ENCODE data around the gene MED20.
A peak's percentile ranks its signal among the peaks of the same experiment; 100 is the strongest.
"Not testable (repeated sequence)": the region's sequence is repeated elsewhere in the genome, so short reads cannot be mapped to it uniquely, and the experiment has no call there.

The MED20 gene

DNA sequence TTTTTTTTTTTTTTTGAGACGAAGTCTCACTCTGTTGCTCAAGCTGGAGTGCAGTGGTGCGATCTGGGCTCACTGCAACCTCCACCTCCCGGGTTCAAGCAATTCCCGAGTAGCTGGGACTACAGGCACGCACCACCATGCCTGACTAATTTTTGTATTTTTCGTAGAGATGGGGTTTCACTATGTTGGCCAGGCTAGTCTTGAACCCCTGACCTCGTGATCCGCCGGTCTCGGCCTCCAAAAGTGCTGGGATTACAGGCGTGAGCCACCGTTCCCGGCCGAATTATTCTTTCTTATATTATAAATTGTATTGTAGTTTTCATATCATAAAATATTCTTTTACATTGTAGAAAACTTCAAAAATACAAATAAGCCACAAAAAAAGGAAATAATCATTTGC is 21.9 kb upstream of the MED20 start:
- peaks cover 18 to 21% of the 10 kb centered on the region in 2 donors for H3K4me1 ChIP-seq (ENCODE audit: control insufficient read depth in 2 of 2, insufficient read depth in 1 of 2, low read depth in 1 of 2, low read length in 2 of 2)
- H2BK120ac ChIP-seq (ENCODE audit: low read depth, low read length); H3K9ac ChIP-seq (ENCODE audit: low read depth, low read length, poor library complexity); H3K27me3 ChIP-seq (ENCODE audit: control insufficient read depth in 3 of 3, insufficient read depth in 3 of 3, low read depth in 1 of 3, low read length in 3 of 3); H2BK12ac ChIP-seq (ENCODE audit: low read length); H3K9me3 ChIP-seq (replicated peaks in 1 of 2; ENCODE audit: control insufficient read depth in 2 of 2, insufficient read depth in 1 of 2, low read depth in 1 of 2, low read length in 2 of 2); H3K4ac ChIP-seq (ENCODE audit: low read length); H3K4me3 ChIP-seq (ENCODE audit: low read length in 2 of 2); DNase-seq (ENCODE audit: low spot score); H2AK5ac ChIP-seq (ENCODE audit: low read depth, low read length); H3K27ac ChIP-seq (replicated peaks; ENCODE audit: low read length); H4K91ac ChIP-seq (ENCODE audit: low read depth, low read length, poor library complexity); H2BK15ac ChIP-seq (ENCODE audit: low read length); H3K18ac ChIP-seq (ENCODE audit: low read length); H3K79me1 ChIP-seq (ENCODE audit: low read depth, low read length); H4K8ac ChIP-seq (ENCODE audit: low read depth, low read length); H3K23ac ChIP-seq (ENCODE audit: low read depth, low read length, poor library complexity); H3K4me2 ChIP-seq (ENCODE audit: insufficient read depth, low read length, poor library complexity, severe bottlenecking); H2BK5ac ChIP-seq (ENCODE audit: low read length); H2AFZ ChIP-seq (ENCODE audit: low read length); H3K14ac ChIP-seq (ENCODE audit: low read length); H3K36me3 ChIP-seq (replicated peaks in 1 of 2; ENCODE audit: control insufficient read depth in 2 of 2, insufficient read depth in 2 of 2, low read length in 2 of 2): not testable (repeated sequence)
- WGBS, 2 donors (ENCODE audit: extremely low coverage in 2 of 2, insufficient read length in 2 of 2, insufficient replicate concordance in 1 of 2) = no CpG with 5 or more reads among the region's 14 CpGs

DNA sequence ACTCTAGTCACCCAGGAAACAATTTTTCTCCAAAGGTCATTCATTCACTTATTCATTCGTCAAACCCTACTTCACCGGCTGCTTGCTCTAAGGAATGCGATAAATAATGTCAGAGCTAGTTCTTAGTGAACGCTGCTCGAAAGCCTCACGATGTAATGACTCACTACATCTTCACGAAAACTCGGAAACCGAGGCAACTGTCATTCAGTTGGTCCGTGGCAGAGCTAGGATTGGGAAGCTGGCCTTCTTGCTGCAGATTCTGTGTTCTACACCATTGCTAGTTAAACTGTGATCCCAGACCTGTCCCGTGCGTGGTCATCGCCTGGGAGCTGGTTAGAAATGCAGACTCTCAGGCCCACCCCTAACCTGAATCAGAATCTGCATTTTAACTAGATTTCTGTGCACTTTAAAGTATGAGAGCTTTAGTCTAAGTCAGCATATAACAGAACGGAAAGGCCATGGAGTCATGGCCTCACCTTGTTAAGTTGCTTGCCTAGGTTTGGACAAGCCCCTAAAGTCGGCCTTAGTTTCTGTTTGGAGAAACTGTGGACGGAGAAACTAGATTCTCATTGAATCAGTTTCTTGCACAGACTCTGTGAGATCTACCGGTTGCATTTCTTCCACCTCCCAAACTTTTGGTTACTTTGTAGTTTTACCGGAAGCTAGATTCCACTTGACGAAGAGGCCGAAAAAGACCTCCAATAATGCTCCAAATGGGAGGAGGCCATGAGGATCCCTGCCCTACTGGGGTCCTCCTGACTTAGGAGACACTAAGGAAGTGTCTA is 21.3 kb upstream of the MED20 start:
- Histone ChIP-seq H2BK120ac (ENCODE audit: low read depth, low read length) (no peak overlapping the region), H3K23ac (ENCODE audit: low read depth, low read length, poor library complexity) (no peak overlapping the region), H3K4me3 (ENCODE audit: low read length in 2 of 2) (peak overlapping the region; percentile 49 to 92), H3K14ac (ENCODE audit: low read length) (no peak overlapping the region), H3K4ac (ENCODE audit: low read length) (no peak overlapping the region), H3K18ac (ENCODE audit: low read length) (peak overlapping the region; percentile 25), H3K27me3 (ENCODE audit: control insufficient read depth in 3 of 3, insufficient read depth in 3 of 3, low read depth in 1 of 3, low read length in 3 of 3) (no peaks in the 10 kb centered on the region), H2BK15ac (ENCODE audit: low read length) (no peak overlapping the region), H3K79me1 (ENCODE audit: low read depth, low read length) (peaks cover 6% of the 10 kb centered on the region), H3K9me3 (replicated peaks in 1 of 2; ENCODE audit: control insufficient read depth in 2 of 2, insufficient read depth in 1 of 2, low read depth in 1 of 2, low read length in 2 of 2) (no peaks in the 10 kb centered on the region), H3K4me2 (ENCODE audit: insufficient read depth, low read length, poor library complexity, severe bottlenecking) (peak overlapping the region; percentile 100), H3K36me3 (replicated peaks in 1 of 2; ENCODE audit: control insufficient read depth in 2 of 2, insufficient read depth in 2 of 2, low read length in 2 of 2) (peaks cover 2 to 14% of the 10 kb centered on the region in 2 donors), H2BK5ac (ENCODE audit: low read length) (peak overlapping the region; percentile 93), H3K4me1 (ENCODE audit: control insufficient read depth in 2 of 2, insufficient read depth in 1 of 2, low read depth in 1 of 2, low read length in 2 of 2) (peaks cover 18 to 21% of the 10 kb centered on the region in 2 donors), H3K27ac (replicated peaks; ENCODE audit: low read length) (no peak overlapping the region), H4K91ac (ENCODE audit: low read depth, low read length, poor library complexity) (no peak overlapping the region), H2AK5ac (ENCODE audit: low read depth, low read length) (no peak overlapping the region), H2BK12ac (ENCODE audit: low read length) (no peak overlapping the region), H3K9ac (ENCODE audit: low read depth, low read length, poor library complexity) (peak overlapping the region; percentile 56), H2AFZ (ENCODE audit: low read length) (peak overlapping the region; percentile 96), H4K8ac (ENCODE audit: low read depth, low read length) (no peak overlapping the region)
- DNase-seq (ENCODE audit: low spot score) = no peak
- WGBS, 2 donors (ENCODE audit: extremely low coverage in 2 of 2, insufficient read length in 2 of 2, insufficient replicate concordance in 1 of 2) = no CpG with 5 or more reads among the region's 20 CpGs

DNA sequence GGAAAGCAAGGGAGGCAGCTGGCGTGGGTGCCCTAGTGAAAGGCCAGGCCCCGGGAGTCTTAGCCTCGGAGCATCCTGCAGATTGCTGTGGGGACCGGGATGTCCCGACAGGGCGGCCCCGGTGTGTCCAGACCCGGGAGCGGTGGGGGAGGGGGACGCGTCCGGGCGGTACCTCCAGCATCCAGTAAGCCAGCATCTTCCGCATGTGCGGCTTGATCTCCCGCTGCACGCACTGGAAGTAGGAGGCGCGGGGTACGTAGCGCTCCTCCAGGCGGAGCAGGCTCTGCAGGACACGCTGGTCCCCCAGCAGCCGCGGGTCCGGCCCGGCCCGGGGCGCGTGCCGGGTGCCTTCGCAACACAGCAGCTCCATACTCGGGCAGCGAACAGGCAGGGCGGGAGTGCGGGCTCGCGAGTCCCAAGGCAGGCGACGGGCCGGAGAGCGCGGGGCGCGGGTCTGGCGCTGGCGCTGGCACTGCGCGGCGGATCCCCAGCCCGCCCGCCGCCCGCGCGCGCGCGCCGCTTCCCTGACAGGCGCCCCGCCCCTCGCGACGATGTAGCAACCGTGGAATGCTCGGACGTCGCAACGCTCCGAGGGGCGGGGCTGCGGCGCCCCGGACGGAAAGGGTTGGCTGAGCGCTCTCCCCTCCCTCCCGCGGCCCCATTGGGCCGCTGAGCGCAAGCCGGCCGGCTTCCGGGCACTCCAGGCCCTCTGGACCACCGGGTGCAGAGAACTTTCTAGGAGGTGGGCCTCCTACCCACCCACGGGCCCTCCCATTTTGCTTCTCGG is 20.5 kb upstream of the MED20 start, which contains the start of gene CCND3:
TSS of gene CCND3 (minus strand) at position 529 of the 787 bp plus-strand sequence. CDS start at position 370, 159 bp downstream.
- Histone ChIP-seq H2AK5ac (ENCODE audit: low read depth, low read length) (peak within 1 kb of the TSS; percentile 47), H3K18ac (ENCODE audit: low read length) (peak within 1 kb of the TSS; percentile 89), H3K9ac (ENCODE audit: low read depth, low read length, poor library complexity) (peak within 1 kb of the TSS; percentile 93), H2AFZ (ENCODE audit: low read length) (peak within 1 kb of the TSS; percentile 96), H3K79me1 (ENCODE audit: low read depth, low read length) (peaks cover 6% of the 10 kb centered on the region), H4K8ac (ENCODE audit: low read depth, low read length) (no peak within 1 kb of the TSS), H2BK15ac (ENCODE audit: low read length) (peak within 1 kb of the TSS; percentile 35), H3K14ac (ENCODE audit: low read length) (peak within 1 kb of the TSS; percentile 85), H2BK5ac (ENCODE audit: low read length) (peak within 1 kb of the TSS; percentile 93), H2BK120ac (ENCODE audit: low read depth, low read length) (no peak within 1 kb of the TSS), H3K4me2 (ENCODE audit: insufficient read depth, low read length, poor library complexity, severe bottlenecking) (peak within 1 kb of the TSS; percentile 100), H4K91ac (ENCODE audit: low read depth, low read length, poor library complexity) (no peak within 1 kb of the TSS), H2BK12ac (ENCODE audit: low read length) (no peak within 1 kb of the TSS), H3K4ac (ENCODE audit: low read length) (no peak within 1 kb of the TSS), H3K36me3 (replicated peaks in 1 of 2; ENCODE audit: control insufficient read depth in 2 of 2, insufficient read depth in 2 of 2, low read length in 2 of 2) (peaks cover 2 to 21% of the 10 kb centered on the region in 2 donors), H3K27me3 (ENCODE audit: control insufficient read depth in 3 of 3, insufficient read depth in 3 of 3, low read depth in 1 of 3, low read length in 3 of 3) (no peaks in the 10 kb centered on the region), H3K4me3 (ENCODE audit: low read length in 2 of 2) (peak within 1 kb of the TSS; percentile 92 to 96), H3K23ac (ENCODE audit: low read depth, low read length, poor library complexity) (peak within 1 kb of the TSS; percentile 95), H3K4me1 (ENCODE audit: control insufficient read depth in 2 of 2, insufficient read depth in 1 of 2, low read depth in 1 of 2, low read length in 2 of 2) (peaks cover 18 to 21% of the 10 kb centered on the region in 2 donors), H3K9me3 (replicated peaks in 1 of 2; ENCODE audit: control insufficient read depth in 2 of 2, insufficient read depth in 1 of 2, low read depth in 1 of 2, low read length in 2 of 2) (no peaks in the 10 kb centered on the region), H3K27ac (replicated peaks; ENCODE audit: low read length) (no peak within 1 kb of the TSS)
- DNase-seq (ENCODE audit: low spot score) = peak; percentile 82
- no CpG with 5 or more reads among the region's 87 CpGs for WGBS, 2 donors (ENCODE audit: extremely low coverage in 2 of 2, insufficient read length in 2 of 2, insufficient replicate concordance in 1 of 2)

All from neuronal stem cell (in vitro differentiated cells).